ENCODE results near the gene C2orf49. TPM values are rescaled to one million over a fixed set of nuclear protein-coding genes. Genes with fewer than 3 reads are reported as not detected.
A peak's percentile ranks its signal among the peaks of the same experiment; 100 is the strongest.

Gene C2orf49
- total and polyA plus RNA-seq, 9 of the 15 experiments (the other 6 are each of a cell fraction or from before 2014, with no cell fraction given) = 17.9 to 38.2 (median 25.6) TPM

DNA sequence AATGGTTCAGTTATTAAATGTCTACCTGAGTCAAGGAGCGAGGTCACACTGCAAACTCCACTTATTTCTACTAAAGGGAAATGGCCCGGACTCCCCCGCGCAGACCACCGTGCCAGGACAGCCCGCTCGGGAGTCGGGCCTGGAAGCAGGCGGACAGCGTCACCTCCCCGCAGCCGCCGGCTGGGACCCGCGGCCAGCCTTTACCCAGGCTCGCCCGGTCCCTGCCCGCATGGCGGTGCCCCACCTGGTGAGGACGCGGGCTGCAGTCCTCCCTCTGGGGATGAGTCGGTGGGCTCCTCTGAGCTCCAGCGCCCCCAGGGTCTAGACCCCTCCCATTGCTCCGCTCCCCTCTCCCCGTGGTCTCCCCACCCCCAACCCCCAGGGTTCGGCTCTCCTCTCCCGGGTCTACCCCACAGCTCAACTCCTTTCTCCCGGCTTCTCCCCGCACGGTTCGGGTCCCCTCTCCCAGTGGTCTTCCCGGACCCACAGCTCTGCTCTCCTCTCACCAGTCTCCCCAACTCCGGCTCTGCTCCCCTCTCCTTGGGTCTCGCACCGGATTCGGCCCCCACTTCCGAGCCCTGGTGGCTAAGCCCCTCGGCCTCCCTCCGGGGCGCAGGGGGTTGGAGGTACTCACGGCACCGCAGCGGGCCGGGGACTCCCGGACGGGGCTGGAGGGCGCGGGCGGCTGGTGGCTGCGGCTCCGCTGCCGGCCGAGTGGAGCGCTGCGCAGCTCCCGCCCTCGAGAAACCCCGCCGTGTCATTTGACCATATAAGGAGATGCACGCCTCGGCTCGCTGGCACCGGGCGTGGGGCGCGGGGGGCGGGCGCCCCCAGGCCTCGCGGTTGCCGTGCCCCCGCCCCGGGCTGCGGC is 61.2 kb downstream of the C2orf49 start, which contains the start of gene FHL2 (continued):
- TF ChIP-seq TOE1 (IDR thresholded peaks at IDR 0.05; ENCODE audit: borderline replicate concordance) = peak; percentile 54; the same call in 1 of the 2 replicates
- TF ChIP-seq TOE1 (CRISPR knock-in tag; IDR thresholded peaks at IDR 0.05; ENCODE audit: borderline replicate concordance, low read depth) = no peak
- no peak for TF ChIP-seq TFAM (CRISPR knock-in tag; conservative IDR thresholded peaks at IDR 0.05)
- TF ChIP-seq NR3C1 (CRISPR knock-in tag; IDR thresholded peaks at IDR 0.05) = no peak
- TF ChIP-seq KDM4B (IDR thresholded peaks at IDR 0.05; ENCODE audit: borderline replicate concordance in 2 of 2, low read depth in 1 of 2) = 0 out of 4 replicates have a peak, but pooled peaks of 1 of the 2 experiments have one; percentile 36
- no peak for TF ChIP-seq POU5F1 (IDR thresholded peaks at IDR 0.05; ENCODE audit: borderline replicate concordance, low read depth, low read length, partially characterized antibody)
- TF ChIP-seq DNMT1 (IDR thresholded peaks at IDR 0.05) = no peak
- no peak for TF ChIP-seq BRCA1 (IDR thresholded peaks at IDR 0.05)
- TF ChIP-seq BRCA1 (CRISPR knock-in tag; IDR thresholded peaks at IDR 0.05) = no peak
- TF ChIP-seq, protein P1, sequence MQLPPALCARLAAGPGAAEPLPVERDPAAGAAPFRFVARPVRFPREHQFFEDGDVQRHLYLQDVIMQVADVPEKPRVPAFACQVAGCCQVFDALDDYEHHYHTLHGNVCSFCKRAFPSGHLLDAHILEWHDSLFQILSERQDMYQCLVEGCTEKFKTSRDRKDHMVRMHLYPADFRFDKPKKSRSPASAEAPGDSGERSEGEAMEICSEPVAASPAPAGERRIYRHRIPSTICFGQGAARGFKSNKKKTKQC (CRISPR knock-in tag; IDR thresholded peaks at IDR 0.05) = 0 out of 2 replicates have a peak, but pooled peaks have one; percentile 21
- TF ChIP-seq LCOR (CRISPR knock-in tag; IDR thresholded peaks at IDR 0.05) = no peak
- TF ChIP-seq ZNF551 (CRISPR knock-in tag; IDR thresholded peaks at IDR 0.05) = no peak
- no peak for TF ChIP-seq ZNF23 (CRISPR knock-in tag; IDR thresholded peaks at IDR 0.05)
- no peak for TF ChIP-seq KLF10 (CRISPR knock-in tag; IDR thresholded peaks at IDR 0.05)
- TF ChIP-seq, protein P2, sequence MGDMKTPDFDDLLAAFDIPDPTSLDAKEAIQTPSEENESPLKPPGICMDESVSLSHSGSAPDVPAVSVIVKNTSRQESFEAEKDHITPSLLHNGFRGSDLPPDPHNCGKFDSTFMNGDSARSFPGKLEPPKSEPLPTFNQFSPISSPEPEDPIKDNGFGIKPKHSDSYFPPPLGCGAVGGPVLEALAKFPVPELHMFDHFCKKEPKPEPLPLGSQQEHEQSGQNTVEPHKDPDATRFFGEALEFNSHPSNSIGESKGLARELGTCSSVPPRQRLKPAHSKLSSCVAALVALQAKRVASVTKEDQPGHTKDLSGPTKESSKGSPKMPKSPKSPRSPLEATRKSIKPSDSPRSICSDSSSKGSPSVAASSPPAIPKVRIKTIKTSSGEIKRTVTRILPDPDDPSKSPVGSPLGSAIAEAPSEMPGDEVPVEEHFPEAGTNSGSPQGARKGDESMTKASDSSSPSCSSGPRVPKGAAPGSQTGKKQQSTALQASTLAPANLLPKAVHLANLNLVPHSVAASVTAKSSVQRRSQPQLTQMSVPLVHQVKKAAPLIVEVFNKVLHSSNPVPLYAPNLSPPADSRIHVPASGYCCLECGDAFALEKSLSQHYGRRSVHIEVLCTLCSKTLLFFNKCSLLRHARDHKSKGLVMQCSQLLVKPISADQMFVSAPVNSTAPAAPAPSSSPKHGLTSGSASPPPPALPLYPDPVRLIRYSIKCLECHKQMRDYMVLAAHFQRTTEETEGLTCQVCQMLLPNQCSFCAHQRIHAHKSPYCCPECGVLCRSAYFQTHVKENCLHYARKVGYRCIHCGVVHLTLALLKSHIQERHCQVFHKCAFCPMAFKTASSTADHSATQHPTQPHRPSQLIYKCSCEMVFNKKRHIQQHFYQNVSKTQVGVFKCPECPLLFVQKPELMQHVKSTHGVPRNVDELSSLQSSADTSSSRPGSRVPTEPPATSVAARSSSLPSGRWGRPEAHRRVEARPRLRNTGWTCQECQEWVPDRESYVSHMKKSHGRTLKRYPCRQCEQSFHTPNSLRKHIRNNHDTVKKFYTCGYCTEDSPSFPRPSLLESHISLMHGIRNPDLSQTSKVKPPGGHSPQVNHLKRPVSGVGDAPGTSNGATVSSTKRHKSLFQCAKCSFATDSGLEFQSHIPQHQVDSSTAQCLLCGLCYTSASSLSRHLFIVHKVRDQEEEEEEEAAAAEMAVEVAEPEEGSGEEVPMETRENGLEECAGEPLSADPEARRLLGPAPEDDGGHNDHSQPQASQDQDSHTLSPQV (IDR thresholded peaks at IDR 0.05) = no peak
- no peak for TF ChIP-seq SRSF9 (IDR thresholded peaks at IDR 0.05; ENCODE audit: borderline replicate concordance, low read depth, low read length)
- no peak for TF ChIP-seq ARID2 (IDR thresholded peaks at IDR 0.05)
- no peak for TF ChIP-seq NFE2L1 (tag; IDR thresholded peaks at IDR 0.05; ENCODE audit: borderline replicate concordance, low read depth)
- TF ChIP-seq, protein P3, sequence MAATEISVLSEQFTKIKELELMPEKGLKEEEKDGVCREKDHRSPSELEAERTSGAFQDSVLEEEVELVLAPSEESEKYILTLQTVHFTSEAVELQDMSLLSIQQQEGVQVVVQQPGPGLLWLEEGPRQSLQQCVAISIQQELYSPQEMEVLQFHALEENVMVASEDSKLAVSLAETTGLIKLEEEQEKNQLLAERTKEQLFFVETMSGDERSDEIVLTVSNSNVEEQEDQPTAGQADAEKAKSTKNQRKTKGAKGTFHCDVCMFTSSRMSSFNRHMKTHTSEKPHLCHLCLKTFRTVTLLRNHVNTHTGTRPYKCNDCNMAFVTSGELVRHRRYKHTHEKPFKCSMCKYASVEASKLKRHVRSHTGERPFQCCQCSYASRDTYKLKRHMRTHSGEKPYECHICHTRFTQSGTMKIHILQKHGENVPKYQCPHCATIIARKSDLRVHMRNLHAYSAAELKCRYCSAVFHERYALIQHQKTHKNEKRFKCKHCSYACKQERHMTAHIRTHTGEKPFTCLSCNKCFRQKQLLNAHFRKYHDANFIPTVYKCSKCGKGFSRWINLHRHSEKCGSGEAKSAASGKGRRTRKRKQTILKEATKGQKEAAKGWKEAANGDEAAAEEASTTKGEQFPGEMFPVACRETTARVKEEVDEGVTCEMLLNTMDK (IDR thresholded peaks at IDR 0.05; ENCODE audit: borderline replicate concordance, insufficient read depth, low read depth, low read length, poor library complexity, severe bottlenecking) = peak; percentile 91
- peak; percentile 40; the same call in 1 of the 2 replicates for TF ChIP-seq TAF7 (tag; IDR thresholded peaks at IDR 0.05)
- TF ChIP-seq ZNF561 (CRISPR knock-in tag; conservative IDR thresholded peaks at IDR 0.05) = no peak
- TF ChIP-seq HMG20A (CRISPR knock-in tag; conservative IDR thresholded peaks at IDR 0.05) = no peak

All from K562 (cell line).